Naive thymus-derived CD4-positive, alpha-beta T cell (primary cell): ENCODE results near the gene NT5C2. TPM values are rescaled to one million over a fixed set of nuclear protein-coding genes. Genes with fewer than 3 reads are reported as not detected.
"Not testable (repeated sequence)": the region's sequence is repeated elsewhere in the genome, so short reads cannot be mapped to it uniquely, and the experiment has no call there.

Experiments
- ATAC-seq: fragments of 150-1000 bp; cut with Tn5 transposase; 2 replicates; pipeline ENCODE4 v1.10.0; 2021; ENCODE audit warnings: mild to moderate bottlenecking, moderate library complexity
- CTCF ChIA-PET: fragments of 350-600 bp; sonication (Branson Sonifier 250); formaldehyde crosslinking; loops from one replicate; lab custom pipeline; 2021; ENCODE audit warnings: antibody characterized with exemption; lab: Charles Lee
- POLR2A ChIA-PET: fragments of 350-600 bp; sonication (Branson Sonifier 250); formaldehyde crosslinking; loops from one replicate; lab custom pipeline; 2021; ENCODE audit warnings: antibody characterized with exemption, inconsistent platforms; lab: Charles Lee
- DNase-seq, 9 donors: peaks; one replicate each; pipeline versions ENCODE4 v3.0.0 to v3.0.0-alpha.2; 2020 to 2022; ENCODE audit warnings: mixed read lengths in 1 of 9
- H3K27ac ChIP-seq: one replicate; pipeline ENCODE4 v1.7.0; 2013; ENCODE audit warnings: mild to moderate bottlenecking, low read depth, low read length, moderate library complexity
- H3K27me3 ChIP-seq, 2 donors: one replicate each; pipeline ENCODE4 v1.7.0; 2013; ENCODE audit warnings: low read length in 2 of 2, mild to moderate bottlenecking in 2 of 2, moderate library complexity in 2 of 2; ENCODE audit not compliant: control insufficient read depth in 2 of 2, insufficient read depth in 2 of 2
- H3K36me3 ChIP-seq, 3 experiments: 1 replicate in 2 of 3; 2 replicates in 1 of 3; pipeline ENCODE4 v1.7.0; 2013; ENCODE audit warnings: low read length in 3 of 3, mild to moderate bottlenecking in 3 of 3, moderate library complexity in 1 of 3; ENCODE audit not compliant: insufficient read depth in 3 of 3, control insufficient read depth in 2 of 3
- H3K4me1 ChIP-seq, 2 donors: one replicate each; pipeline ENCODE4 v1.7.0; 2013; ENCODE audit warnings: low read length in 2 of 2, mild to moderate bottlenecking in 2 of 2, moderate library complexity in 1 of 2; ENCODE audit not compliant: control insufficient read depth in 2 of 2, insufficient read depth in 2 of 2
- H3K4me3 ChIP-seq: 2 replicates; pipeline ENCODE4 v1.7.0; 2013; ENCODE audit warnings: mild to moderate bottlenecking, low read length
- H3K9me3 ChIP-seq, 3 experiments: 1 replicate in 2 of 3; 2 replicates in 1 of 3; pipeline ENCODE4 v1.7.0; 2013; ENCODE audit warnings: low read length in 3 of 3; ENCODE audit not compliant: control insufficient read depth in 2 of 3
- H3K27ac Mint-ChIP-seq, 9 donors: one replicate each; pipeline ENCODE4 v1.8.0; 2020 to 2022; ENCODE audit warnings: mixed read lengths in 9 of 9, mild to moderate bottlenecking in 8 of 9, moderate library complexity in 5 of 9, inconsistent platforms in 2 of 9
- H3K27me3 Mint-ChIP-seq, 5 donors: one replicate each; pipeline ENCODE4 v1.8.0; 2021 to 2022; ENCODE audit warnings: mixed read lengths in 5 of 5, mild to moderate bottlenecking in 1 of 5
- H3K36me3 Mint-ChIP-seq, 5 donors: one replicate each; pipeline ENCODE4 v1.8.0; 2020 to 2022; ENCODE audit warnings: mixed read lengths in 5 of 5, mild to moderate bottlenecking in 3 of 5, inconsistent platforms in 1 of 5
- H3K4me1 Mint-ChIP-seq, 7 donors: one replicate each; pipeline ENCODE4 v1.8.0; 2020 to 2022; ENCODE audit warnings: mixed read lengths in 7 of 7, mild to moderate bottlenecking in 3 of 7, inconsistent platforms in 1 of 7
- H3K4me3 Mint-ChIP-seq, 10 donors: one replicate each; pipeline ENCODE4 v1.8.0; 2020 to 2022; ENCODE audit warnings: mild to moderate bottlenecking in 10 of 10, mixed read lengths in 10 of 10, moderate library complexity in 6 of 10, inconsistent platforms in 2 of 10
- H3K9me3 Mint-ChIP-seq, 11 donors: one replicate each; pipeline ENCODE4 v1.8.0; 2020 to 2022; ENCODE audit warnings: mixed read lengths in 11 of 11, mild to moderate bottlenecking in 4 of 11, inconsistent platforms in 1 of 11, moderate library complexity in 1 of 11
- intact Hi-C, 2 donors: fragments of 100-400 bp; cut with micrococcal nuclease; formaldehyde crosslinking; loops; one replicate each; pipeline ENCODE4 v1.15.1; 2023
- polyA plus RNA-seq, 2 donors: library from polyadenylated mRNA; unstranded; fragments of 300-500 nt; fragmentation: Illumina TruSeq; gene quantifications; one replicate each; pipeline ENCODE4 v1.2.3, GENCODE V29; 2021
- total RNA-seq, 6 experiments: library from RNA in 5 of 6; stranded (reverse) in 5 of 6; gene quantifications; 1 replicate in 5 of 6; 2 replicates in 1 of 6; pipeline ENCODE4 v1.2.3 and lab custom pipeline; 2021 to 2026

Gene NT5C2
- total and polyA plus RNA-seq, 7 experiments from 2014 or later: 48.7 to 87.8 (median 68.9) TPM

DNA sequence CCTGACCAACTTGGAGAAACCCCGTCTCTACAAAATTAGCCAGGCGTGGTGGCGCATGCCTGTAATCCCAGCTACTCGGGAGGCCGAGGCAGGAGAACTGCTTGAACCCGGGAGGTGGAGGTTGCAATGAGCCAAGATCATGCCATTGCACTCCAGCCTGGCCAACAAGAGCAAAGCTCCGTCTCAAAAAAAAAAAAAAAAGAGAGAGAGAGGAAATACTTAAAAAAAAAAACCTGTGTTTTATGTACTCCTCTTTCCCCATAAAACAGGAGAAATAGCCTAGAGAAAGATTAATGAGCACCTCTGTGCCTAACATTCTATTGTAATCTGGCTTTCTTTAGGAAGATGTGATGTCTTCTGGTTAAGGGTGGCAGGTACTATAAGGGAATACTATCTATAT is 1.9 kb downstream of the NT5C2 start:
- H3K4me3 Mint-ChIP-seq: peak overlapping the region; percentile 91 to 100 (median 98)
- H3K4me3 ChIP-seq, ATAC-seq, H3K27me3 ChIP-seq, DNase-seq, H3K9me3 Mint-ChIP-seq, H3K9me3 ChIP-seq, H3K36me3 ChIP-seq, H3K27me3 Mint-ChIP-seq, POLR2A ChIA-PET: not testable (repeated sequence)
- peak overlapping the region in 7 of 9 donors; percentile 31 to 98 (median 94) for H3K27ac Mint-ChIP-seq
- peaks cover 36 to 54% (median 50%) of the 10 kb centered on the region in 7 donors for H3K4me1 Mint-ChIP-seq
- H3K36me3 Mint-ChIP-seq: peaks cover 0 to 11% (median 3%) of the 10 kb centered on the region in 5 donors
- Histone ChIP-seq H3K4me1 (peaks cover 6 to 26% of the 10 kb centered on the region in 2 donors), H3K27ac (peak overlapping the region; percentile 97)
- intact Hi-C loops: loop anchor here (5.0 to 10.0 kb wide), 2 partner anchors 176 to 476 kb away; partner anchors contain the start of genes ARL3 (in 1 of the 2), SFXN2 (in 1 of the 2) and TAF5 (in 1 of the 2)
- CTCF ChIA-PET: interaction anchor here (0.6 kb wide), 1 partner anchor 560 kb away, joined by 4 read pairs; no protein-coding TSS in a partner anchor

GRCh38 chr10:103188853-103189252 is 4.2 kb downstream of the NT5C2 start:
- peaks cover 0 to 2% (median 0%) of the 10 kb centered on the region in 11 donors for H3K9me3 Mint-ChIP-seq
- peaks cover 52 to 74% (median 66%) of the 10 kb centered on the region in 7 donors for H3K4me1 Mint-ChIP-seq
- Histone ChIP-seq H3K36me3 (peaks cover 0 to 4% (median 0%) of the 10 kb centered on the region in 3 experiments), H3K27ac (no peak overlapping the region), H3K4me3 (no peak overlapping the region), H3K27me3 (no peaks in the 10 kb centered on the region), H3K9me3 (no peaks in the 10 kb centered on the region), H3K4me1 (peaks cover 6 to 35% of the 10 kb centered on the region in 2 donors)
- H3K27ac Mint-ChIP-seq: peak overlapping the region in 1 of 9 donors; percentile 31
- H3K36me3 Mint-ChIP-seq: peaks cover 0 to 13% (median 3%) of the 10 kb centered on the region in 5 donors
- H3K27me3 Mint-ChIP-seq: no peaks in the 10 kb centered on the region
- DNase-seq: no peak
- H3K4me3 Mint-ChIP-seq: peak overlapping the region in 7 of 10 donors; percentile 21 to 65 (median 35)
- CTCF ChIA-PET: no interaction called here
- intact Hi-C loops: no loop called here
- POLR2A ChIA-PET: no interaction called here
- no peak for ATAC-seq

- Mint-ChIP-seq H3K36me3 (peaks cover 0 to 9% (median 4%) of the 10 kb centered on the region in 5 donors), H3K4me1 (peaks cover 54 to 81% (median 69%) of the 10 kb centered on the region in 7 donors), H3K27ac (peak overlapping the region in 2 of 9 donors; percentile 49 to 51), H3K9me3 (no peaks in the 10 kb centered on the region), H3K4me3 (peak overlapping the region in 9 of 10 donors; percentile 4 to 65 (median 33)), H3K27me3 (no peaks in the 10 kb centered on the region)
- Histone ChIP-seq H3K27ac (no peak overlapping the region), H3K4me1 (peaks cover 0 to 28% of the 10 kb centered on the region in 2 donors), H3K4me3 (no peak overlapping the region), H3K27me3 (no peaks in the 10 kb centered on the region), H3K36me3 (no peaks in the 10 kb centered on the region), H3K9me3 (no peaks in the 10 kb centered on the region)
- ChIA-PET CTCF (no interaction called here), POLR2A (interaction anchor here (0.6 kb wide), 1 partner anchor 210 kb away, joined by 3 read pairs; the partner anchor contains the start of genes ATP5MK and PDCD11)
- intact Hi-C loops: no loop called here
- peak in 1 of 9 donors; percentile 5 for DNase-seq
- no peak for ATAC-seq
Observed at GRCh38 chr10:103186128-103186527, 6.9 kb downstream of the NT5C2 start.

- Histone ChIP-seq H3K27ac (no peak overlapping the region), H3K27me3 (no peaks in the 10 kb centered on the region), H3K4me3 (no peak overlapping the region), H3K4me1 (peaks cover 0 to 21% of the 10 kb centered on the region in 2 donors), H3K9me3 (no peaks in the 10 kb centered on the region), H3K36me3 (peaks cover 0 to 4% (median 0%) of the 10 kb centered on the region in 3 experiments)
- Mint-ChIP-seq H3K4me3 (peak overlapping the region in 5 of 10 donors; percentile 4 to 74 (median 39)), H3K9me3 (no peaks in the 10 kb centered on the region), H3K27ac (peak overlapping the region in 3 of 9 donors; percentile 30 to 67 (median 65)), H3K36me3 (peaks cover 0 to 18% (median 6%) of the 10 kb centered on the region in 5 donors), H3K27me3 (no peaks in the 10 kb centered on the region), H3K4me1 (peaks cover 45 to 82% (median 69%) of the 10 kb centered on the region in 7 donors)
- DNase-seq (no peak), ATAC-seq (no peak)
- POLR2A ChIA-PET: no interaction called here
- intact Hi-C loops: no loop called here
- CTCF ChIA-PET: interaction anchor here (1.1 kb wide), 1 partner anchor 60 kb away, joined by 4 read pairs; no protein-coding TSS in a partner anchor
Observed at GRCh38 chr10:103184615-103185014, 8.5 kb downstream of the NT5C2 start.

DNA sequence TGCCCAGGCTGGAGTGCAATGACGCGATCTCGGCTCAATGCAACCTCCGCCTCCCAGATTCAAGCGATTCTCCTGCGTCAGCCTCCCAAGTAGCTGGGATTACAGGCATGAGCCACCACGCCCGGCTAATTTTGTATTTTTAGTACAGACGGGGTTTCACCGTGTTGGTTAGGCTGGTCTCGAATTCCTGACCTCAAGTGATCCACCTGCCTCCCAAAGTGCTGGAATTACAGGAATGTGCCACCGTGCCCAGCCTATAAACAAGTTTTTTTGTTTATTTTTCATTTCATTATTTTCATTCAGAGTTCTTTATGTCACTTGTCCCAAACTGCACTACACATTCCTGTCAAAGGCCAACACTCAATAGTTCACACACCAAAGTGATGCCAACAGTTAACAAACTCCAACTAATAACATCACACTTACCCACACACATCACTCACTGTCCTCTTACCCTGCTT is 9.1 kb downstream of the NT5C2 start:
- H3K4me1 Mint-ChIP-seq: peaks cover 45 to 81% (median 72%) of the 10 kb centered on the region in 7 donors
- H3K27me3 ChIP-seq, H3K27ac ChIP-seq, intact Hi-C loops, DNase-seq, H3K4me3 ChIP-seq, H3K9me3 Mint-ChIP-seq, H3K27me3 Mint-ChIP-seq, CTCF ChIA-PET, POLR2A ChIA-PET, H3K36me3 ChIP-seq, H3K9me3 ChIP-seq, ATAC-seq: not testable (repeated sequence)
- H3K4me1 ChIP-seq: peaks cover 0 to 21% of the 10 kb centered on the region in 2 donors
- peak overlapping the region in 3 of 10 donors; percentile 10 to 65 (median 29) for H3K4me3 Mint-ChIP-seq
- peaks cover 0 to 21% (median 8%) of the 10 kb centered on the region in 5 donors for H3K36me3 Mint-ChIP-seq
- peak overlapping the region in 3 of 9 donors; percentile 8 to 67 (median 65) for H3K27ac Mint-ChIP-seq

- Histone ChIP-seq H3K4me3 (no peak overlapping the region), H3K36me3 (peaks cover 0 to 8% (median 0%) of the 10 kb centered on the region in 3 experiments), H3K9me3 (no peaks in the 10 kb centered on the region), H3K27ac (no peak overlapping the region), H3K4me1 (peaks cover 0 to 17% of the 10 kb centered on the region in 2 donors), H3K27me3 (no peaks in the 10 kb centered on the region)
- H3K4me1 Mint-ChIP-seq: peaks cover 42 to 70% (median 56%) of the 10 kb centered on the region in 7 donors
- peak; percentile 64 for ATAC-seq
- no peaks in the 10 kb centered on the region for H3K9me3 Mint-ChIP-seq
- peaks cover 0 to 30% (median 10%) of the 10 kb centered on the region in 5 donors for H3K36me3 Mint-ChIP-seq
- ChIA-PET POLR2A (no interaction called here), CTCF (no interaction called here)
- no peaks in the 10 kb centered on the region for H3K27me3 Mint-ChIP-seq
- H3K4me3 Mint-ChIP-seq: peak overlapping the region in 4 of 10 donors; percentile 7 to 43 (median 23)
- H3K27ac Mint-ChIP-seq: peak overlapping the region in 6 of 9 donors; percentile 30 to 72 (median 54)
- intact Hi-C loops: no loop called here
- peak in 3 of 9 donors; percentile 11 to 19 (median 14) for DNase-seq
Observed at GRCh38 chr10:103181244-103181643, 11.8 kb downstream of the NT5C2 start.
